Neutrophil (primary cell): ENCODE results near the gene KDM3B.

Experiments used
- H3K27ac ChIP-seq: fragments of 200-600 bp; sonication (generic); 2 replicates; pipeline ENCODE4 v1.5.1; 2016; ENCODE audit warnings: mild to moderate bottlenecking, moderate library complexity
- H3K27me3 ChIP-seq: fragments of 200-600 bp; sonication (generic); 2 replicates; pipeline ENCODE4 v1.6.0; 2016; ENCODE audit warnings: mild to moderate bottlenecking
- H3K36me3 ChIP-seq: fragments of 200-600 bp; sonication (generic); 2 replicates; pipeline ENCODE4 v1.5.1; 2017
- H3K4me1 ChIP-seq, 2 experiments: fragments of 200-600 bp in 1 of 2; sonication (generic) in 1 of 2; 1 replicate in 1 of 2; 2 replicates in 1 of 2; pipeline versions ENCODE4 v1.5.1 to v1.6.1; 2013 to 2016; ENCODE audit warnings: low read depth in 1 of 2, low read length in 1 of 2, mild to moderate bottlenecking in 1 of 2, moderate library complexity in 1 of 2; ENCODE audit not compliant: control insufficient read depth in 1 of 2, insufficient read depth in 1 of 2
- H3K4me3 ChIP-seq, 2 experiments: fragments of 200-600 bp in 1 of 2; sonication (generic) in 1 of 2; 1 replicate in 1 of 2; 2 replicates in 1 of 2; pipeline ENCODE4 v1.5.1; 2013 to 2016; ENCODE audit warnings: low read depth in 1 of 2, low read length in 1 of 2, mild to moderate bottlenecking in 1 of 2, moderate library complexity in 1 of 2
- H3K9me3 ChIP-seq: fragments of 200-600 bp; sonication (generic); 2 replicates; pipeline ENCODE4 v1.5.1; 2016
- CTCF ChIP-seq: fragments of 200-600 bp; sonication (generic); IDR thresholded peaks from 2 replicates; pipeline ENCODE4 v1.5.1; 2016; ENCODE audit warnings: antibody characterized with exemption

The KDM3B gene

GRCh38 chr5:138448481-138449398 lies 96.3 kb downstream of the KDM3B start:
- no peak overlapping the region for H3K4me3 ChIP-seq
- TF ChIP-seq CTCF, result no peak
- no peaks in the 10 kb centered on the region for H3K9me3 ChIP-seq
- H3K36me3 ChIP-seq, result no peaks in the 10 kb centered on the region
- peaks cover 0 to 5% of the 10 kb centered on the region in 2 experiments for H3K4me1 ChIP-seq
- no peaks in the 10 kb centered on the region for H3K27me3 ChIP-seq
- H3K27ac ChIP-seq, result no peak overlapping the region

DNA sequence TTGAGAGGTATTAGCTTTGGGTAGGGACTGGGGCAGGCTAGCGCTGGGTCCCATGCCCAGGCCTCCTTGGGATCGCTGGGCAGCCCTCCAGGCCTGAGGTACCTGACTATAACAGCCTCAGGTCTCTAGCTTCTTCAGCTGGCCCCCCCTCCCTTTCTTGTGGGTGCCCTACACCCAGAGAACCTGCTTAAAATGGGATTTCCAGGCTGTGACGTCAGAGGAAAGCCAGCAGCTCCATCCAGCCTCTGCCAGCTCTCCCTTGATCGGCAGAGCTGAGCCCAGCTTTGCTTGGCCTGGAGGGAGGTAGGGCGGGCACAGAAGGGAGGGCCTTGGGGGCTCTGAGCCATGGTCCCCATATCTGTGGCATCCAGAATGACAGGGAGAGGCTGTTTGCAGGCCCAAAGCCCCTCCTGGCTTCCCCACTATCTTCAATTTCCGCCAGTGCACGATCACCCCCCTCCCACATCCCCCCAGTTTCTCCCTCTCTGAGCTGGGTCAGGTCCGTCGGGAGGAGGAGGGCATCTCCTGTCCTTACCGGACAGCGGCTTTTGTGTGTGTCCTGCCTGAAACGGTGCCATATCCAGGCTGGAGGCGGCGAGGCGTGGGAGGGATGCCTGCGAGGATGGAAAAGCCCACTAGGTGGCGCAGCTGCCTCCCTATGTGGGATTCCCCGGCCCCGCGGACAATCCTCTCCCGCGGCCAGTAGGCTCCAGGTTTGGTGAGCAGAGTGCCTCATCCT lies 97.2 kb downstream of the KDM3B start:
- Histone ChIP-seq H3K9me3 (no peaks in the 10 kb centered on the region), H3K4me3 (peak overlapping the region in 1 of 2 experiments; percentile 10), H3K27me3 (no peaks in the 10 kb centered on the region), H3K36me3 (no peaks in the 10 kb centered on the region), H3K4me1 (peaks cover 0 to 5% of the 10 kb centered on the region in 2 experiments), H3K27ac (no peak overlapping the region)
- peak; percentile 94 for TF ChIP-seq CTCF

DNA sequence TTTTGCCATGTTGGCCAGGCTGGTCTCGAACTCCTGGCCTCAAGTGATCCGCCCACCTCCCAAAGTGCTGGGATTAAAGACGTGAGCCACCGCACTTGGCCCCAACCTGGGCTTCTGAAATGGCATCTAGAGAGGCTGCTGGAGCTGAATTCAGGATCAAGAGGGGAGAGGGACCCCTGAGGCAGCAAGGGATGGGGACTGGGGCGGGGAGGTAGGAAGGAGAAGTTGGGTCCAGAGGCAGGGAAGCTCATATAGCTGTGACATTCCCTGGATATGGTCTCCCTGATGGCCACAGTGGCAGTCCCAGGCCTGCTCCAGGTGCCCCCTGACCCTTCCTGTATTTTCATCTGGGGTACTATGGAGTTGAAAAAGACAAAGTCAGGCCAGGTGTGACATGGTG lies 98.5 kb downstream of the KDM3B start:
- Histone ChIP-seq H3K27ac (no peak overlapping the region), H3K36me3 (no peaks in the 10 kb centered on the region), H3K9me3 (no peaks in the 10 kb centered on the region), H3K4me1 (peaks cover 0 to 5% of the 10 kb centered on the region in 2 experiments), H3K4me3 (no peak overlapping the region), H3K27me3 (no peaks in the 10 kb centered on the region)
- TF ChIP-seq CTCF, result no peak

GRCh38 chr5:138452720-138453119 lies 100.2 kb downstream of the KDM3B start:
- Histone ChIP-seq H3K4me3 (no peak overlapping the region), H3K9me3 (no peaks in the 10 kb centered on the region), H3K27me3 (no peaks in the 10 kb centered on the region), H3K36me3 (no peaks in the 10 kb centered on the region), H3K4me1 (peaks cover 0 to 5% of the 10 kb centered on the region in 2 experiments), H3K27ac (no peak overlapping the region)
- TF ChIP-seq CTCF, result no peak

DNA sequence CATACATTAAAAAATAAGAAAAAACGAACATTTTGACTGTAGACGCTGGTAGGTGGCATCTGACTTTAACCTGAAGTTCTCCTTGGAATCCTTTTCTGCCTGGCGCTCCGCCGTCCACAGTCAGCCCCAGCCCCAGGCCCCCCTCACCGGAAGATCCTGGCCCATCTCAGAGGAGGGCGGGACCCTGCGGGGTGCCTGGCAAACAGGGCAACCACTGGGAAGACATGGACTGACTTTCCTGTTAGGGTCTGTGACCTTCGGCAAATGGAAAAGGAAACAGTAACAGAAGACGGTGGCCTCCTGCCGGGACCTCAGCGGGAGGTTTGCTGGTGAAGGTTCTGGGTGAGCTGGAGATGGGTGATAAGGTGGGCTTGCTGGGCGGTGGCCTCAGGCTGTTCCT lies 101.1 kb downstream of the KDM3B start:
- no peaks in the 10 kb centered on the region for H3K9me3 ChIP-seq
- no peak overlapping the region for H3K27ac ChIP-seq
- H3K36me3 ChIP-seq, result no peaks in the 10 kb centered on the region
- no peak overlapping the region for H3K4me3 ChIP-seq
- TF ChIP-seq CTCF, result no peak
- H3K4me1 ChIP-seq, result peaks cover 3 to 5% of the 10 kb centered on the region in 2 experiments
- no peaks in the 10 kb centered on the region for H3K27me3 ChIP-seq
